Dermis microvascular lymphatic vessel endothelial cell (primary cell): ENCODE results near the gene SETSIP. TPM values are rescaled to one million over a fixed set of nuclear protein-coding genes. Genes with fewer than 3 reads are reported as not detected.
"Not testable (repeated sequence)": the region's sequence is repeated elsewhere in the genome, so short reads cannot be mapped to it uniquely, and the experiment has no call there.

Experiments
- DNase-seq, 2 donors: peaks; one replicate each; pipeline versions ENCODE4 v3.0.0 to v3.0.0-alpha.2; 2010; ENCODE audit warnings: low read depth in 2 of 2
- total RNA-seq: library from RNA; depleted of rRNA; stranded (reverse); fragments of >200 nt; gene quantifications from 2 replicates; pipeline ENCODE4 v1.2.1, GENCODE V29; 2014

SETSIP gene
- total RNA-seq, result 0.25 and 0.26 TPM in 2 replicates

DNA sequence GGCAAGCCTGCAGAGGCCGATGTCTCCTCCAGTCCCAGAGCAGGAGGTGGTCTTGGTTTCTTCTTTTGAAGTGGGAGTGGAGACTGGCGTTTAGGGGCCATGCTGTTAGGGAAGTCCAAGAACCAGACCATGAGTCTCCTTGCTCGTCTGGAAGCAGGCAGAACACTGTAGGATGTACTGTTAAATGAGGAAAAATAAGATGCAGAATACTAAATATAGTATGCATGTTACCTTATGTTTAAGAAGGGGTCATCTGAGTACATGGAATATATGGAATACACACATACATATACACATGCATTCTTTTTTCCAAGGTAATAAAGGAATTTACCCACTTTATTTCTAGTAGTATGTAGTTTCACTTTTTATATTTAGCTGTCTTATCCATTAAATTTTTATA lies at the start of gene SETSIP:
Gene SETSIP (minus strand): TSS at position 101 of the 400 bp plus-strand sequence. CDS start 0 bp downstream, at position 101.
- no peak for DNase-seq

DNA sequence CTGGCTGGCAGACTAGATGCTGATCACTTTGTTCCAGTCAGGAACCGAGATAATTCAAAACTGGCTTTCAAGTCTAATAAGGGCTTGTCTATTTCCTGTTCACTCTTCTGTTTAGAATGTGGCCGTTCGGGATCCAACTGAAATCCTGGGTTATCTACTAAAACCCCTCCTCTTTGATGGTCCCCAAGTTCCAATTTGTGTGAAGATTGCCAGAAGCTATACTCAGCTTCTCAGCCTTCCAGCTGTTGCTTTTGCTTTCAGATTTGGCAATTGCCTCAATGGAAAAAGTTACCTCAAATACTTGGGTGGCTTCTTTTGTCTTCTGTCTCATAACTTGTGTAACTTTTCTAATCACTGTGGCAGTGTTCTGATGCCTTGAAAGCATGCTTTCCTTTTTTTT lies 48.7 kb upstream of the SETSIP start:
- peak; percentile 2 to 4 for DNase-seq

DNA sequence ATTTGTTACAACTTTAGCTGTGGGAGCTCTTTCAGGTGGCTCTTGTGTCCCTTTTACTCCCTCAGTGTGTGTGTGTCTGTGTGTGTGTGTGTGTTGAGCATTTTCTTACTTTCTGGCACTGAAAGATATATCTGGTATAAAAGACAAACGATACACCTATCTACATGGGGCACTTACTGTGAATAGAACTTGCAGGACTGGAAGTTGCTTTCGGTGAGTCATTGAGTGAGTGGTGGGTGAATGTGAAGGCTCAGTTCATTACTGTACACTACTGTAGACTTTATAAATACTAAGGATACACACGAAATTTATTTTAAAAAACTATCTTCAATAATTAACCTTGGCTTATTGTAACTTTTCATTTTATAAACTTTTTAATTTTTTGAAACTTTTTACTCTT lies 43.6 kb upstream of the SETSIP start:
- DNase-seq, result no peak

DNA sequence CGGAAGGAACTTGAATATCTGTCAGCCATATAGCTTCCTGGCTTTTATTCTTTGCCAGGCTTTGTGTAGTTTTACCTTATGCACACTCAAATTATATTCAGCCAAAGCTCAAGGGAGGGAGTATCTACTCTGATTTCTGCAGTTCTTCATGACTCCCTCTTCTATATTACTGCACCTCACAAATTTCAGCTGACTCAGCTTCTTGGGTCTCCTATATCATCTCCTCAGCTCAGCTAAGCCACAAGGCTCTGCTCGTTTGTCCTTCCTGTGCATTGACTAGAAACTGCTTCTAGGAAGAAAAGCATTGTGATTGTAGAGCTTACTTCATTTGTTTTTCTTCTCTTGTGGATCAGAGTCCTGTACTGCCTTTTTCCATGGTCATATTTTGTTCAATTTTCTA lies 42.3 kb upstream of the SETSIP start:
- no peak for DNase-seq

GRCh38 chr1:92108631-92109030 lies 33.4 kb upstream of the SETSIP start:
- no peak for DNase-seq

DNA sequence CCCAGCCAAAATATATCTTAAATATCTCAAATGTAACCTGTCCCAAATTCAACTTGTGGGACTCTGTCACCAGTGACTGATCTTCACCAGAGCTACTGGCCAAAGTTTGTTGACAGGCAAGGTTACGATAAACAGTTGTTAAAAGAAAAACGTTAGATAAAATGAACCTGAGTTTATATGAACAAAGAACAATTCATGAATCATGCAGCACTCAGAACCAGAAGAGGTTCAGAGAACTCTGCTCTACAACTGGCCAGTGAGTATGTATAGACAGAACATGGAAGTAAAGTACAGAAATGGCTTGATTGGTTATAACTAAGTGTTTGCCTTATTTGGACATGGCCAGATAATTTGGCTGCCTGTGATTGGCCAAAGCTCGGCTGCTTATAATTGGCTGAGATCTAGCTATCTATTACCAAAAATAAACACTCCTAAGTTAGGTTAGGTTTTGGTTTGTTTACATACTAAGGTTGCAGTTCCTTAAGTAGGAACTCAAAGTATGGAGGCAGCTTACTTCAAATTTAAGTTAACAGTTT lies 30.4 kb upstream of the SETSIP start:
- no peak for DNase-seq

- no peak for DNase-seq
Observed at GRCh38 chr1:92096317-92096716, 21.1 kb upstream of the SETSIP start.

- no peak for DNase-seq
Observed at GRCh38 chr1:92095874-92096273, 20.7 kb upstream of the SETSIP start.

- DNase-seq, result no peak
Observed at GRCh38 chr1:92094595-92094994, 19.4 kb upstream of the SETSIP start.

- DNase-seq, result no peak
Observed at GRCh38 chr1:92094090-92094489, 18.9 kb upstream of the SETSIP start.

DNA sequence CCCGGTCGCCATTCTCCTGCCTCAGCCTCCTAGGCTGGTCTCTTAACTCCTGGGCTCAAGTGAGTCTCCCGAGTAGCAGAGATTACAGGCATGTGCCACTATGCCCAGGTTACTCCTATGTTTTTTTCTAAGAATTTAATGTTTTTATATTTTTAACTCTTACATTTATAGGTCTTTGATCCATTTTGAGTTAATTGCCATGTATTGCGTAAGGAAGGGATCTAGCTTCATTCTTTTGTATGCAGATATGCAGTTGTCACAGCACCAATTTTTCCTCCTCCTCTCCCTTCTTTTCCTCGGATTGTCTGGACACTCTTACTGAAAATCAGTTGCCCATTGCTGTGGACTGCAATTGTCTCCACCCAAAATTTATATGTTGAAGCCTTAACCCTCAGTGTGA lies 16.4 kb upstream of the SETSIP start:
- no peak for DNase-seq

- no peak for DNase-seq
Observed at GRCh38 chr1:92087542-92087941, 12.3 kb upstream of the SETSIP start.

GRCh38 chr1:92085727-92086126 lies 10.5 kb upstream of the SETSIP start:
- DNase-seq, result no peak

GRCh38 chr1:92084651-92085050 lies 9.4 kb upstream of the SETSIP start:
- DNase-seq, result no peak

DNA sequence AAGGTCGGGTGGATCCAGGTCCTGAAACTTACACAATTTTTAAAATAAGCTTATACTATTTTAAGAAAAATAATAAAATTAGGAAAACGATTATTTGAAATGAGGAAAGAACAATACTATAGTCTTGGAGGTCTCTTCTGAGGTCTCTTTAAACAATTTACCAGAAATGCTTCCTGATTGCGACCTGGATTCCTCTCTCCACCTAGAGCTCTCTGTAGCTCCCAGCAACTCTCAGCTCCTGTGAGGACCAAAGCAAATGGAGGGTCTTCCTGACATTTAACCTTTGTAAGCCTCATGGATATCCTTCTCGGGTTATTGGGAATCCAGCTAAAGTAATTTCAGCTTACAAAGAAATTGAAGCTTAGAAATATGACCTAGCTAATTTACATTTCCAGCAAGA lies 5.8 kb upstream of the SETSIP start:
- DNase-seq, result no peak

GRCh38 chr1:92080128-92080985 lies 5.1 kb upstream of the SETSIP start, which contains the start of gene BTBD8:
Gene BTBD8, plus strand, starts transcription at chr1:92080345. Its CDS starts 227 bp downstream, at chr1:92080572.
- peak; percentile 9 to 43 for DNase-seq

DNA sequence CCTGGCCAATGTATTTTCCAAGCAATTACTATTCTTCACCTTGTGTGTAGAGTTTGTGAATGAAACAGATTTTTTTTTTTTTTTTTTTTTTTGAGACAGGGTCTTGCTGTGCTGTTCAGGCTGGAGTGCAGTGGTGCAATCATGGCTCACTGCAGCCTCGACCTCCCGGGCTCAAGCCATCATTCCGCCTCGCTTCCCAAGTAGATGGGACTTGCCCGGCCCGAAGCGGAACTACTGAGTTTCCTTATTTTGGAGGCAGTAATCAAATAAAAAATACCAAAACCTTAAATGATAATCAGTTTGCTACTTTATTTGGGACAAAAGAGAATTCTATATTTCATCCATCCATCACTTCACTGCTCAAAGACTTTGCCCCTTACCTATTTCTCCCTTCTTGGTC lies 4.2 kb upstream of the SETSIP start:
- DNase-seq, result no peak

- not testable (repeated sequence) for DNase-seq
Observed at GRCh38 chr1:92078077-92078476, 2.9 kb upstream of the SETSIP start.

GRCh38 chr1:92076363-92076762 lies 1.2 kb upstream of the SETSIP start:
- no peak for DNase-seq

- DNase-seq, result not testable (repeated sequence)
Observed at GRCh38 chr1:92074446-92074845, 765 bp downstream of the SETSIP start.

DNA sequence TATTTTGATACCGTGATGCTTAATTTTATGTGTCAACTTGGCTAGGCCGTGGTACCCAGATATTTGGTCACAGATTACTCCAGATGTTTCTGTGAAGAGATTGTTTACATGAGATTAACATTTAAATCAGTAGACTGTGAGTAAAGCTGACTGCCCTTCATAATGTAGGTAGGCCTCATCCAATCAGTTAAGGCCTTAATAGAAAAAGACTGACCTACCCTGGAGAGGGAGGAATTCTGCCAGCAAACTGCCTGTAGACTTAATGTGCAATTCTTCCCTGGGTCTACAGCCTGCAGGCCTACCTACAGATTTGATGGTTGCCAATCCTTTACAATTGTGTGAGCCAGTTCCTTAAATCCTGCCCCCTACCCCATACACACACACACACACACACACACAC lies 4.3 kb downstream of the SETSIP start:
- no peak for DNase-seq

GRCh38 chr1:92066321-92066720 lies 8.9 kb downstream of the SETSIP start:
- DNase-seq, result no peak

DNA sequence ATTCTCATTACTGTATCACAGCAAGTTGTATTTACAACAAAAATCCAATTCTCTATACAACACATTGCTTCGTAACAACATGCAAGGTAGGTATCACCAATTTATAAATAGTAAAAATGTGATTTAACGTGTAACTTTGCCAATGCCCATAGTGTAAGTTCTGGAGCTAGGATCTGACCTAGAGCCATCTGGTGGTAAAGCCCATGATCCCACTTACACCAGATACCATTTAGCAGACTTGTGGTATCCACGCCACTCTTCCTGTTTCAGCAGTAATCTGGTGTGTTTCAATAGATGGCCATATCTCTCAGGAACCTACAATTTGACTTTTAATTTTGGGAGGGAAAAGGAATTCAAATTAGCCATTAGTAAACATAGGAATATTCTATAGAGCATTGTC lies 10.2 kb downstream of the SETSIP start:
- peak in 1 of 2 donors; percentile 6 for DNase-seq
